H9 (cell line): ENCODE measurements around the gene MYO7A. TPM values are rescaled to one million over a fixed set of nuclear protein-coding genes. Genes with fewer than 3 reads are reported as not detected.

Source experiments
- DNase-seq: peaks from one replicate; pipeline ENCODE4 v3.0.0-alpha.2; 2017
- H2AFZ ChIP-seq: one replicate; pipeline ENCODE4 v1.6.1; 2013; ENCODE audit warnings: mild to moderate bottlenecking, low read length, control low read depth, moderate library complexity
- H2AK5ac ChIP-seq: 2 replicates; pipeline ENCODE4 v1.6.1; 2013; ENCODE audit warnings: low read length, control low read depth, mixed read lengths; ENCODE audit not compliant: insufficient read length
- H2BK120ac ChIP-seq: one replicate; pipeline ENCODE4 v1.6.1; 2013; ENCODE audit warnings: low read depth, mild to moderate bottlenecking, low read length, control low read depth, inconsistent platforms; ENCODE audit not compliant: poor library complexity, severe bottlenecking
- H2BK12ac ChIP-seq: 2 replicates; pipeline ENCODE4 v1.6.1; 2013; ENCODE audit warnings: low read length, control low read depth, mixed read lengths, low read depth; ENCODE audit not compliant: insufficient read length
- H2BK15ac ChIP-seq: 2 replicates; pipeline ENCODE4 v1.6.1; 2013; ENCODE audit warnings: low read depth, low read length, control low read depth
- H2BK20ac ChIP-seq: one replicate; pipeline ENCODE4 v1.6.1; 2013; ENCODE audit warnings: low read depth, mild to moderate bottlenecking, low read length, control low read depth, inconsistent platforms; ENCODE audit not compliant: poor library complexity, severe bottlenecking
- H2BK5ac ChIP-seq: 2 replicates; pipeline ENCODE4 v1.6.1; 2013; ENCODE audit warnings: low read length, control low read depth, mixed read lengths; ENCODE audit not compliant: insufficient read length
- H3K14ac ChIP-seq: 2 replicates; pipeline ENCODE4 v1.6.1; 2013; ENCODE audit warnings: low read length, control low read depth; ENCODE audit not compliant: insufficient read depth
- H3K18ac ChIP-seq: 2 replicates; pipeline ENCODE4 v1.6.1; 2013; ENCODE audit warnings: low read depth, mild to moderate bottlenecking, mixed read lengths, low read length, control low read depth; ENCODE audit not compliant: insufficient read length
- H3K23ac ChIP-seq: 2 replicates; pipeline ENCODE4 v1.6.1; 2013; ENCODE audit warnings: low read length, control low read depth, mixed read lengths, low read depth; ENCODE audit not compliant: insufficient read length
- H3K23me2 ChIP-seq: 2 replicates; pipeline ENCODE4 v1.6.1; 2013; ENCODE audit warnings: low read depth, mild to moderate bottlenecking, mixed read lengths, low read length, control low read depth; ENCODE audit not compliant: insufficient read length, poor library complexity, severe bottlenecking
- H3K27ac ChIP-seq: 2 replicates; pipeline ENCODE4 v1.5.1; 2013; ENCODE audit warnings: low read length, control low read depth, mixed read lengths, low read depth; ENCODE audit not compliant: insufficient read length
- H3K27me3 ChIP-seq: 2 replicates; pipeline ENCODE4 v1.6.1; 2013; ENCODE audit warnings: low read length, control low read depth, inconsistent platforms; ENCODE audit not compliant: insufficient read depth
- H3K4ac ChIP-seq: 2 replicates; pipeline ENCODE4 v1.6.1; 2013; ENCODE audit warnings: low read depth, mild to moderate bottlenecking, control low read depth, inconsistent platforms, low read length, moderate library complexity
- H3K4me1 ChIP-seq: 2 replicates; pipeline ENCODE4 v1.6.1; 2013; ENCODE audit warnings: low read length, control low read depth, inconsistent platforms; ENCODE audit not compliant: insufficient read depth
- H3K4me2 ChIP-seq: 2 replicates; pipeline ENCODE4 v1.6.1; 2013; ENCODE audit warnings: low read length, control low read depth, mixed read lengths; ENCODE audit not compliant: insufficient read length, insufficient read depth
- H3K56ac ChIP-seq: 2 replicates; pipeline ENCODE4 v1.6.1; 2013; ENCODE audit warnings: low read depth, mild to moderate bottlenecking, mixed read lengths, low read length, control low read depth; ENCODE audit not compliant: insufficient read length
- H3K79me1 ChIP-seq: 2 replicates; pipeline ENCODE4 v1.6.1; 2013; ENCODE audit warnings: low read depth, mild to moderate bottlenecking, moderate library complexity, low read length, control low read depth, inconsistent platforms; ENCODE audit not compliant: insufficient read depth, poor library complexity, severe bottlenecking
- H3K79me2 ChIP-seq: 2 replicates; pipeline ENCODE4 v1.6.1; 2013; ENCODE audit warnings: low read length, control low read depth, inconsistent platforms; ENCODE audit not compliant: insufficient read depth
- H3K9ac ChIP-seq: 2 replicates; pipeline ENCODE4 v1.6.1; 2013; ENCODE audit warnings: low read length, control low read depth, mixed read lengths; ENCODE audit not compliant: insufficient read length; ENCODE audit errors: extremely low read depth
- H3K9me3 ChIP-seq: one replicate; pipeline ENCODE4 v1.6.1; 2013; ENCODE audit warnings: low read depth, low read length, inconsistent platforms; ENCODE audit not compliant: control insufficient read depth
- H3T11ph ChIP-seq: one replicate; pipeline ENCODE4 v1.6.1; 2013; ENCODE audit warnings: mild to moderate bottlenecking, low read length, control low read depth, inconsistent platforms
- H4K20me1 ChIP-seq: one replicate; pipeline ENCODE4 v1.6.1; 2013; ENCODE audit not compliant: control insufficient read depth, insufficient read length, insufficient read depth
- H4K5ac ChIP-seq: 2 replicates; pipeline ENCODE4 v1.6.1; 2013; ENCODE audit warnings: low read depth, mild to moderate bottlenecking, mixed read lengths, low read length, control low read depth; ENCODE audit not compliant: insufficient read length
- H4K8ac ChIP-seq: replicated peaks from 2 replicates; pipeline ENCODE4 v1.6.1; 2013; ENCODE audit warnings: low read length, control low read depth, mixed read lengths, low read depth; ENCODE audit not compliant: insufficient read length
- H4K91ac ChIP-seq: 2 replicates; pipeline ENCODE4 v1.6.1; 2013; ENCODE audit warnings: low read depth, mild to moderate bottlenecking, moderate library complexity, mixed read lengths, low read length, control low read depth; ENCODE audit not compliant: insufficient read length
- H3K27ac Mint-ChIP-seq, 3 experiments: 2 replicates in 2 of 3; 3 replicates in 1 of 3; pipeline ENCODE4 v1.8.0; 2020 to 2021; ENCODE audit warnings: mixed read lengths in 3 of 3, mild to moderate bottlenecking in 1 of 3, moderate library complexity in 1 of 3
- H3K27me3 Mint-ChIP-seq: 2 replicates; pipeline ENCODE4 v1.8.0; 2021; ENCODE audit warnings: low read depth, mild to moderate bottlenecking, moderate library complexity, mixed read lengths
- H3K36me3 Mint-ChIP-seq, 3 experiments: 2 replicates in 2 of 3; 3 replicates in 1 of 3; pipeline ENCODE4 v1.8.0; 2020 to 2021; ENCODE audit warnings: low read depth in 3 of 3, mixed read lengths in 3 of 3; ENCODE audit not compliant: insufficient read depth in 1 of 3
- H3K4me1 Mint-ChIP-seq, 2 experiments: 2 replicates each; pipeline ENCODE4 v1.8.0; 2020; ENCODE audit warnings: mixed read lengths in 2 of 2
- H3K4me3 Mint-ChIP-seq, 2 experiments: 2 replicates in 1 of 2; 3 replicates in 1 of 2; pipeline ENCODE4 v1.8.0; 2020 to 2021; ENCODE audit warnings: mild to moderate bottlenecking in 2 of 2, mixed read lengths in 2 of 2, moderate library complexity in 1 of 2
- H3K9me3 Mint-ChIP-seq, 2 experiments: 2 replicates in 1 of 2; 3 replicates in 1 of 2; pipeline ENCODE4 v1.8.0; 2020; ENCODE audit warnings: mild to moderate bottlenecking in 2 of 2, mixed read lengths in 2 of 2, moderate library complexity in 1 of 2
- CTCF ChIP-seq: fragments of 200-600 bp; sonication (generic); conservative IDR thresholded peaks from 3 replicates; pipeline ENCODE4 v1.8.0; 2021; ENCODE audit warnings: antibody characterized with exemption, mild to moderate bottlenecking
- whole genome bisulfite sequencing: extraction: QIAGEN DNeasy Blood & Tissue Kit; methylation state at CpG from one replicate; pipeline ENCODE4 v1.1.7; 2013; ENCODE audit warnings: missing lambda C conversion rate, low lambda C conversion rate, mixed read lengths; ENCODE audit not compliant: insufficient read length; ENCODE audit errors: extremely low coverage; 5-methylcytosine and 5-hydroxymethylcytosine counted together
- total RNA-seq: library from RNA; stranded (reverse); gene quantifications from 2 replicates; pipeline ENCODE4 v1.2.1, GENCODE V29; 2021

Gene MYO7A
- total RNA-seq, 1 experiment from 2014 or later = 1.6 TPM

GRCh38 chr11:77125695-77126094, 2.4 kb upstream of the MYO7A start:
- H3K4me3 Mint-ChIP-seq = no peak overlapping the region
- no peak overlapping the region for H3K9ac ChIP-seq
- H3K23me2 ChIP-seq = peaks cover 8% of the 10 kb centered on the region
- H2AK5ac ChIP-seq = no peak overlapping the region
- no peaks in the 10 kb centered on the region for H3K79me2 ChIP-seq
- H3K9me3 Mint-ChIP-seq = no peaks in the 10 kb centered on the region
- peaks cover 0 to 6% (median 5%) of the 10 kb centered on the region in 3 experiments; a peak in 6 of 7 replicates for H3K36me3 Mint-ChIP-seq
- H3K14ac ChIP-seq = no peak overlapping the region
- no peak overlapping the region for H3K4ac ChIP-seq
- no peak overlapping the region for H4K91ac ChIP-seq
- H2AFZ ChIP-seq = no peak overlapping the region
- no peak overlapping the region for H2BK15ac ChIP-seq
- H3K27ac ChIP-seq = no peak overlapping the region
- no peaks in the 10 kb centered on the region for H3K9me3 ChIP-seq
- no peak for DNase-seq
- H2BK5ac ChIP-seq = no peak overlapping the region
- H3K4me1 Mint-ChIP-seq = peaks cover 24 to 27% of the 10 kb centered on the region in 2 experiments
- no peak overlapping the region for H3K18ac ChIP-seq
- H2BK120ac ChIP-seq = no peak overlapping the region
- no peak overlapping the region for H2BK12ac ChIP-seq
- H4K20me1 ChIP-seq = no peaks in the 10 kb centered on the region
- H4K5ac ChIP-seq = no peak overlapping the region
- H3K4me1 ChIP-seq = no peaks in the 10 kb centered on the region
- H2BK20ac ChIP-seq = no peak overlapping the region
- H3K23ac ChIP-seq = no peak overlapping the region
- no peaks in the 10 kb centered on the region for H3K27me3 ChIP-seq
- no peak for TF ChIP-seq CTCF
- H3T11ph ChIP-seq = no peak overlapping the region
- H3K56ac ChIP-seq = no peak overlapping the region
- H3K79me1 ChIP-seq = no peaks in the 10 kb centered on the region
- no peak overlapping the region for H4K8ac ChIP-seq
- no peak overlapping the region for H3K27ac Mint-ChIP-seq
- H3K4me2 ChIP-seq = no peak overlapping the region
- no CpG with 5 or more reads among the region's 4 CpGs for WGBS
- H3K27me3 Mint-ChIP-seq = peaks cover 5% of the 10 kb centered on the region; the same call in 1 of the 2 replicates
